ENCODE results near the gene PRRT4.
A peak's percentile ranks its signal among the peaks of the same experiment; 100 is the strongest.

The PRRT4 gene

DNA sequence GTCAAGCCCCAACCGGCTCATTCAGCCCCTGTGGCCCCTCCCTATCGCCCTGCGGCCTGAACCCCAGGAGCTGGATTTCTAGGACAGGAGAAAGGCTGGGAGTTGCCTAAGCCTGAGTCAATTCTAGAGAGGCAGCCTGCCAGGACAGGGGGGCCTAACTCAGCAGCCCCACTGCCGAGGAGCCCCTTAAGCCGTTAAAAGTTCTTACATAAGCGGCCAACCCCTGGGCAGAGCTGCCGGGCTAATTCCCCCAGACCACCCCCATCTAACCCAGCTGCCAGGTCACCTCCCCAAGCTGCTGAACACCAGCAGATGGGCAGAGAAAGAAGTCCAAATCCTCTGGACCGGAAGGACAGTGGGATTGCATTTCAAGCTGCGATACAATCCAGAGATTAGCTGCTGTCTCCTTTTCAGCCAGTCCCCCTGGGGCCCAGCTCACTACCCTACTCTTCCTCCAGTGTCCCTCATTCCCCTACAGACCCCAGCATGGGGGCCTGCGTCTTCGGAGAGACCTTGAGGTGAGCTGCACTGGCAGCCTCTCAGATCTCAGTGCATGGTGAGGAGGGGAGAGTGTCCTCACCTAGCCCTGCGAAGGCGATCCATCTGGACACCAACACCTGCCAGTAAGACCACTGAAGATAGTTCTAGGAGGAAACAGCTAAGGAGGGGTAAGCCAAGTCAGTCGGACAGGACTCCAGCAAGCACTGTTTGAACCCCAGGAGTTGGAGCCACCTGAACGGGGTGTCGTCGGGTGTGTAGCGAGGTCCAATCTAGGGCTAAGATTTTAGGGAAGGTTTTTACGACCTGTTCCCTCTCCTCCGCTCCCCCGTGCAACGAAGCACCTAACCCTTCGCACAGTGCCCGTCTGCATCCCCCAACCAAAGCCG lies 47.5 kb upstream of the PRRT4 start:
- H4K20me1 ChIP-seq (ENCODE audit: insufficient read depth, low read length): no peaks in the 10 kb centered on the region
- no peaks in the 10 kb centered on the region for H3K79me2 ChIP-seq (ENCODE audit: insufficient read depth, low read length)
- H3K9me2 ChIP-seq (ENCODE audit: low read depth, low read length): no peaks in the 10 kb centered on the region
- peak overlapping the region; percentile 96 for H3K4me2 ChIP-seq (ENCODE audit: low read length)
- no peaks in the 10 kb centered on the region for H3K9me3 ChIP-seq (ENCODE audit: low read length)
- peak overlapping the region; percentile 70 for H3K4me3 ChIP-seq (ENCODE audit: low read depth, low read length, poor library complexity, severe bottlenecking)
- H2AFZ ChIP-seq (ENCODE audit: low read length): no peak overlapping the region
- no peak overlapping the region for H3K27ac ChIP-seq (ENCODE audit: low read depth, low read length, poor library complexity, severe bottlenecking)
- 0 out of 2 replicates have a peak, but pooled peaks cover 7% of the 10 kb centered on the region for H3F3A ChIP-seq (ENCODE audit: insufficient read depth, low read length)
- no peak for TF ChIP-seq CTCF (IDR thresholded peaks at IDR 0.05; ENCODE audit: low read length)
- H3K27me3 ChIP-seq (ENCODE audit: insufficient read depth, low read length): 0 out of 2 replicates have a peak, but pooled peaks cover 12% of the 10 kb centered on the region
- peaks cover 30% of the 10 kb centered on the region for H3K4me1 ChIP-seq (ENCODE audit: insufficient read depth, low read length, severe bottlenecking)
- H3K9ac ChIP-seq (ENCODE audit: low read length): peak overlapping the region; percentile 63; the same call in 1 of the 2 replicates
- no peaks in the 10 kb centered on the region for H3K36me3 ChIP-seq (ENCODE audit: insufficient read depth, low read length)

- Histone ChIP-seq H3K27me3 (ENCODE audit: insufficient read depth, low read length) (0 out of 2 replicates have a peak, but pooled peaks cover 12% of the 10 kb centered on the region), H3F3A (ENCODE audit: insufficient read depth, low read length) (0 out of 2 replicates have a peak, but pooled peaks cover 7% of the 10 kb centered on the region), H3K4me1 (ENCODE audit: insufficient read depth, low read length, severe bottlenecking) (peaks cover 36% of the 10 kb centered on the region), H3K4me2 (ENCODE audit: low read length) (peak overlapping the region; percentile 96; the same call in 1 of the 2 replicates), H3K9me3 (ENCODE audit: low read length) (no peaks in the 10 kb centered on the region), H3K9ac (ENCODE audit: low read length) (no peak overlapping the region), H4K20me1 (ENCODE audit: insufficient read depth, low read length) (no peaks in the 10 kb centered on the region), H3K4me3 (ENCODE audit: low read depth, low read length, poor library complexity, severe bottlenecking) (no peak overlapping the region), H3K9me2 (ENCODE audit: low read depth, low read length) (no peaks in the 10 kb centered on the region), H3K36me3 (ENCODE audit: insufficient read depth, low read length) (peaks cover under 1% of the 10 kb centered on the region; the same call in 1 of the 2 replicates), H2AFZ (ENCODE audit: low read length) (no peak overlapping the region), H3K79me2 (ENCODE audit: insufficient read depth, low read length) (no peaks in the 10 kb centered on the region), H3K27ac (ENCODE audit: low read depth, low read length, poor library complexity, severe bottlenecking) (no peak overlapping the region)
- TF ChIP-seq CTCF (IDR thresholded peaks at IDR 0.05; ENCODE audit: low read length): no peak
- no peak for TF ChIP-seq EZH2 (IDR thresholded peaks at IDR 0.05; ENCODE audit: borderline replicate concordance, low read length)
These were observed 46.5 kb upstream of the PRRT4 start for GRCh38 chr7:128407751-128408708.

DNA sequence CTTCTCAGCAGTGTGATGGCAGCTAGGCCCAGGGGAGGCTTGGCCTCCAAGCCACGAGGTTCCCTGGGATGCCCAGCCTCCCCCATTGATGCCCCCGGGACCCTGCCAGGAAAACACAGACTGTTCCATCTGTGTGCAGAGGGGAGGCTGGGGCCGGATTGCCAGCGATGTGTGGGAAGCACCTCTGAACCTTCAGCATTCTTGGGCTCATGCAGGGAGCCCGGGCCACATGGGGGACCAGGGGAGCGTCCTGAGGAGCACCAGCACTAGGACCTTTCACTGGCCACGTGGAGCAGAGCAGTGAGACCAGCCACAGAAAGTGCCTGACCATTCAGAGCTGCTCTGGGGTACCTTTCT lies 45.7 kb upstream of the PRRT4 start:
- Histone ChIP-seq H3K4me3 (ENCODE audit: low read depth, low read length, poor library complexity, severe bottlenecking) (no peak overlapping the region), H3K27me3 (ENCODE audit: insufficient read depth, low read length) (0 out of 2 replicates have a peak, but pooled peaks cover 12% of the 10 kb centered on the region), H4K20me1 (ENCODE audit: insufficient read depth, low read length) (no peaks in the 10 kb centered on the region), H3K9ac (ENCODE audit: low read length) (no peak overlapping the region), H3K27ac (ENCODE audit: low read depth, low read length, poor library complexity, severe bottlenecking) (no peak overlapping the region), H3K4me2 (ENCODE audit: low read length) (no peak overlapping the region), H3K9me3 (ENCODE audit: low read length) (no peaks in the 10 kb centered on the region), H3K36me3 (ENCODE audit: insufficient read depth, low read length) (peaks cover 9% of the 10 kb centered on the region; the same call in 1 of the 2 replicates), H3K9me2 (ENCODE audit: low read depth, low read length) (no peaks in the 10 kb centered on the region), H3K4me1 (ENCODE audit: insufficient read depth, low read length, severe bottlenecking) (peaks cover 36% of the 10 kb centered on the region), H3K79me2 (ENCODE audit: insufficient read depth, low read length) (no peaks in the 10 kb centered on the region), H2AFZ (ENCODE audit: low read length) (no peak overlapping the region), H3F3A (ENCODE audit: insufficient read depth, low read length) (0 out of 2 replicates have a peak, but pooled peaks cover 7% of the 10 kb centered on the region)
- TF ChIP-seq EZH2 (IDR thresholded peaks at IDR 0.05; ENCODE audit: borderline replicate concordance, low read length): no peak
- TF ChIP-seq CTCF (IDR thresholded peaks at IDR 0.05; ENCODE audit: low read length): no peak
